Uterus (tissue), 4 donors: ENCODE data around the gene DUSP28. TPM values are rescaled to one million over a fixed set of nuclear protein-coding genes. Genes with fewer than 3 reads are reported as not detected.

Experiments
- DNase-seq, 2 donors: peaks; one replicate each; pipeline ENCODE4 v3.0.0-alpha.2; 2019 to 2020
- H3K27ac ChIP-seq, 2 donors: fragments of 200-600 bp; sonication (generic); 1 replicate in 1 of 2; 2 replicates in 1 of 2; pipeline ENCODE4 v1.5.1; 2016 to 2018
- H3K27me3 ChIP-seq, 2 donors: fragments of 200-600 bp; sonication (generic); one replicate each; pipeline ENCODE4 v1.5.1; 2018 to 2019; ENCODE audit warnings: control low read depth in 1 of 2
- H3K36me3 ChIP-seq, 2 donors: fragments of 200-600 bp; sonication (generic); one replicate each; pipeline ENCODE4 v1.5.1; 2019; ENCODE audit warnings: control low read depth in 1 of 2
- H3K4me1 ChIP-seq, 2 donors: fragments of 200-600 bp; sonication (generic); one replicate each; pipeline ENCODE4 v1.5.1; 2018 to 2019; ENCODE audit warnings: control low read depth in 1 of 2
- H3K4me3 ChIP-seq, 2 donors: fragments of 200-600 bp; sonication (generic); 1 replicate in 1 of 2; 2 replicates in 1 of 2; pipeline ENCODE4 v1.5.1; 2018 to 2019; ENCODE audit warnings: mild to moderate bottlenecking in 1 of 2
- H3K9me3 ChIP-seq, 2 donors: fragments of 200-600 bp; sonication (generic); one replicate each; pipeline ENCODE4 v1.5.1; 2019; ENCODE audit warnings: control low read depth in 1 of 2
- CTCF ChIP-seq, 4 experiments: fragments of 200-600 bp in 2 of 4; fragments of 450-650 bp in 2 of 4; sonication (generic) in 2 of 4; IDR thresholded peaks; one replicate each; pipeline ENCODE4 v1.5.1; 2016 to 2019; ENCODE audit warnings: antibody characterized with exemption in 4 of 4, mild to moderate bottlenecking in 2 of 4, moderate library complexity in 1 of 4
- POLR2A ChIP-seq, 2 donors: fragments of 450-650 bp; IDR thresholded peaks; one replicate each; pipeline ENCODE4 v1.6.1; 2016; ENCODE audit warnings: antibody characterized with exemption in 2 of 2, mild to moderate bottlenecking in 1 of 2, moderate library complexity in 1 of 2
- intact Hi-C: fragments of 100-400 bp; cut with DNase I; formaldehyde crosslinking; loops from one replicate; pipeline ENCODE4 v1.15.1; 2023; ENCODE audit warnings: low total_unique reads
- total RNA-seq, 4 donors: library from RNA; depleted of rRNA in 3 of 4; stranded (reverse); fragments of >200 nt in 3 of 4; gene quantifications; one replicate each; pipeline versions ENCODE4 v1.1.0 to v1.2.4, GENCODE V29; 2014 to 2023
- donor health status: DM: yes; HTN: yes; CAD: no.

Gene DUSP28
- total RNA-seq, 4 donors from 2014 or later = 0.26 to 3.7 (median 2.6) TPM

GRCh38 chr2:240577281-240578109 is 17.3 kb downstream of the DUSP28 start:
- Histone ChIP-seq H3K4me3 (no peak overlapping the region), H3K4me1 (peaks cover 0 to 5% of the 10 kb centered on the region in 2 donors), H3K27ac (no peak overlapping the region), H3K9me3 (no peaks in the 10 kb centered on the region), H3K27me3 (no peaks in the 10 kb centered on the region), H3K36me3 (no peaks in the 10 kb centered on the region)
- TF ChIP-seq POLR2A (IDR thresholded peaks at IDR 0.05) (no peak), CTCF (IDR thresholded peaks at IDR 0.05) (no peak)
- no peak for DNase-seq
- intact Hi-C loops = no loop called here

GRCh38 chr2:240578110-240578450 is 17.9 kb downstream of the DUSP28 start:
- TF ChIP-seq POLR2A (IDR thresholded peaks at IDR 0.05) (no peak), CTCF (IDR thresholded peaks at IDR 0.05) (no peak)
- Histone ChIP-seq H3K9me3 (no peaks in the 10 kb centered on the region), H3K27me3 (no peaks in the 10 kb centered on the region), H3K4me3 (no peak overlapping the region), H3K27ac (no peak overlapping the region), H3K4me1 (peaks cover 0 to 5% of the 10 kb centered on the region in 2 donors), H3K36me3 (no peaks in the 10 kb centered on the region)
- intact Hi-C loops = no loop called here
- DNase-seq = no peak

GRCh38 chr2:240578488-240578887 is 18.3 kb downstream of the DUSP28 start:
- Histone ChIP-seq H3K27me3 (no peaks in the 10 kb centered on the region), H3K4me1 (peaks cover 0 to 5% of the 10 kb centered on the region in 2 donors), H3K9me3 (no peaks in the 10 kb centered on the region), H3K27ac (no peak overlapping the region), H3K4me3 (no peak overlapping the region), H3K36me3 (no peaks in the 10 kb centered on the region)
- intact Hi-C loops = no loop called here
- TF ChIP-seq CTCF (IDR thresholded peaks at IDR 0.05) (no peak), POLR2A (IDR thresholded peaks at IDR 0.05) (no peak)
- DNase-seq = no peak

- no peaks in the 10 kb centered on the region for H3K9me3 ChIP-seq
- no peaks in the 10 kb centered on the region for H3K27me3 ChIP-seq
- intact Hi-C loops = no loop called here
- no peak for DNase-seq
- H3K36me3 ChIP-seq = no peaks in the 10 kb centered on the region
- H3K4me3 ChIP-seq = no peak overlapping the region
- H3K27ac ChIP-seq = peak overlapping the region in 1 of 2 donors; percentile 72
- TF ChIP-seq CTCF (IDR thresholded peaks at IDR 0.05) = no peak
- TF ChIP-seq POLR2A (IDR thresholded peaks at IDR 0.05) = no peak
- H3K4me1 ChIP-seq = peaks cover under 1 to 10% of the 10 kb centered on the region in 2 donors
These were observed 19.1 kb downstream of the DUSP28 start for GRCh38 chr2:240579071-240579762.
